H9 (cell line): ENCODE results near the gene ARHGEF7. TPM values are rescaled to one million over a fixed set of nuclear protein-coding genes. Genes with fewer than 3 reads are reported as not detected.

Experiments
- DNase-seq: peaks from one replicate; pipeline ENCODE4 v3.0.0-alpha.2; 2017
- H2AFZ ChIP-seq: one replicate; pipeline ENCODE4 v1.6.1; 2013; ENCODE audit warnings: mild to moderate bottlenecking, low read length, control low read depth, moderate library complexity
- H2AK5ac ChIP-seq: 2 replicates; pipeline ENCODE4 v1.6.1; 2013; ENCODE audit warnings: low read length, control low read depth, mixed read lengths; ENCODE audit not compliant: insufficient read length
- H2BK120ac ChIP-seq: one replicate; pipeline ENCODE4 v1.6.1; 2013; ENCODE audit warnings: low read depth, mild to moderate bottlenecking, low read length, control low read depth, inconsistent platforms; ENCODE audit not compliant: poor library complexity, severe bottlenecking
- H2BK12ac ChIP-seq: 2 replicates; pipeline ENCODE4 v1.6.1; 2013; ENCODE audit warnings: low read length, control low read depth, mixed read lengths, low read depth; ENCODE audit not compliant: insufficient read length
- H2BK15ac ChIP-seq: 2 replicates; pipeline ENCODE4 v1.6.1; 2013; ENCODE audit warnings: low read depth, low read length, control low read depth
- H2BK20ac ChIP-seq: one replicate; pipeline ENCODE4 v1.6.1; 2013; ENCODE audit warnings: low read depth, mild to moderate bottlenecking, low read length, control low read depth, inconsistent platforms; ENCODE audit not compliant: poor library complexity, severe bottlenecking
- H2BK5ac ChIP-seq: 2 replicates; pipeline ENCODE4 v1.6.1; 2013; ENCODE audit warnings: low read length, control low read depth, mixed read lengths; ENCODE audit not compliant: insufficient read length
- H3K14ac ChIP-seq: 2 replicates; pipeline ENCODE4 v1.6.1; 2013; ENCODE audit warnings: low read length, control low read depth; ENCODE audit not compliant: insufficient read depth
- H3K18ac ChIP-seq: 2 replicates; pipeline ENCODE4 v1.6.1; 2013; ENCODE audit warnings: low read depth, mild to moderate bottlenecking, mixed read lengths, low read length, control low read depth; ENCODE audit not compliant: insufficient read length
- H3K23ac ChIP-seq: 2 replicates; pipeline ENCODE4 v1.6.1; 2013; ENCODE audit warnings: low read length, control low read depth, mixed read lengths, low read depth; ENCODE audit not compliant: insufficient read length
- H3K23me2 ChIP-seq: 2 replicates; pipeline ENCODE4 v1.6.1; 2013; ENCODE audit warnings: low read depth, mild to moderate bottlenecking, mixed read lengths, low read length, control low read depth; ENCODE audit not compliant: insufficient read length, poor library complexity, severe bottlenecking
- H3K27ac ChIP-seq: 2 replicates; pipeline ENCODE4 v1.5.1; 2013; ENCODE audit warnings: low read length, control low read depth, mixed read lengths, low read depth; ENCODE audit not compliant: insufficient read length
- H3K27me3 ChIP-seq: 2 replicates; pipeline ENCODE4 v1.6.1; 2013; ENCODE audit warnings: low read length, control low read depth, inconsistent platforms; ENCODE audit not compliant: insufficient read depth
- H3K4ac ChIP-seq: 2 replicates; pipeline ENCODE4 v1.6.1; 2013; ENCODE audit warnings: low read depth, mild to moderate bottlenecking, control low read depth, inconsistent platforms, low read length, moderate library complexity
- H3K4me1 ChIP-seq: 2 replicates; pipeline ENCODE4 v1.6.1; 2013; ENCODE audit warnings: low read length, control low read depth, inconsistent platforms; ENCODE audit not compliant: insufficient read depth
- H3K4me2 ChIP-seq: 2 replicates; pipeline ENCODE4 v1.6.1; 2013; ENCODE audit warnings: low read length, control low read depth, mixed read lengths; ENCODE audit not compliant: insufficient read length, insufficient read depth
- H3K56ac ChIP-seq: 2 replicates; pipeline ENCODE4 v1.6.1; 2013; ENCODE audit warnings: low read depth, mild to moderate bottlenecking, mixed read lengths, low read length, control low read depth; ENCODE audit not compliant: insufficient read length
- H3K79me1 ChIP-seq: 2 replicates; pipeline ENCODE4 v1.6.1; 2013; ENCODE audit warnings: low read depth, mild to moderate bottlenecking, moderate library complexity, low read length, control low read depth, inconsistent platforms; ENCODE audit not compliant: insufficient read depth, poor library complexity, severe bottlenecking
- H3K79me2 ChIP-seq: 2 replicates; pipeline ENCODE4 v1.6.1; 2013; ENCODE audit warnings: low read length, control low read depth, inconsistent platforms; ENCODE audit not compliant: insufficient read depth
- H3K9ac ChIP-seq: 2 replicates; pipeline ENCODE4 v1.6.1; 2013; ENCODE audit warnings: low read length, control low read depth, mixed read lengths; ENCODE audit not compliant: insufficient read length; ENCODE audit errors: extremely low read depth
- H3K9me3 ChIP-seq: one replicate; pipeline ENCODE4 v1.6.1; 2013; ENCODE audit warnings: low read depth, low read length, inconsistent platforms; ENCODE audit not compliant: control insufficient read depth
- H3T11ph ChIP-seq: one replicate; pipeline ENCODE4 v1.6.1; 2013; ENCODE audit warnings: mild to moderate bottlenecking, low read length, control low read depth, inconsistent platforms
- H4K20me1 ChIP-seq: one replicate; pipeline ENCODE4 v1.6.1; 2013; ENCODE audit not compliant: control insufficient read depth, insufficient read length, insufficient read depth
- H4K5ac ChIP-seq: 2 replicates; pipeline ENCODE4 v1.6.1; 2013; ENCODE audit warnings: low read depth, mild to moderate bottlenecking, mixed read lengths, low read length, control low read depth; ENCODE audit not compliant: insufficient read length
- H4K8ac ChIP-seq: replicated peaks from 2 replicates; pipeline ENCODE4 v1.6.1; 2013; ENCODE audit warnings: low read length, control low read depth, mixed read lengths, low read depth; ENCODE audit not compliant: insufficient read length
- H4K91ac ChIP-seq: 2 replicates; pipeline ENCODE4 v1.6.1; 2013; ENCODE audit warnings: low read depth, mild to moderate bottlenecking, moderate library complexity, mixed read lengths, low read length, control low read depth; ENCODE audit not compliant: insufficient read length
- H3K27ac Mint-ChIP-seq, 3 experiments: 2 replicates in 2 of 3; 3 replicates in 1 of 3; pipeline ENCODE4 v1.8.0; 2020 to 2021; ENCODE audit warnings: mixed read lengths in 3 of 3, mild to moderate bottlenecking in 1 of 3, moderate library complexity in 1 of 3
- H3K27me3 Mint-ChIP-seq: 2 replicates; pipeline ENCODE4 v1.8.0; 2021; ENCODE audit warnings: low read depth, mild to moderate bottlenecking, moderate library complexity, mixed read lengths
- H3K36me3 Mint-ChIP-seq, 3 experiments: 2 replicates in 2 of 3; 3 replicates in 1 of 3; pipeline ENCODE4 v1.8.0; 2020 to 2021; ENCODE audit warnings: low read depth in 3 of 3, mixed read lengths in 3 of 3; ENCODE audit not compliant: insufficient read depth in 1 of 3
- H3K4me1 Mint-ChIP-seq, 2 experiments: 2 replicates each; pipeline ENCODE4 v1.8.0; 2020; ENCODE audit warnings: mixed read lengths in 2 of 2
- H3K4me3 Mint-ChIP-seq, 2 experiments: 2 replicates in 1 of 2; 3 replicates in 1 of 2; pipeline ENCODE4 v1.8.0; 2020 to 2021; ENCODE audit warnings: mild to moderate bottlenecking in 2 of 2, mixed read lengths in 2 of 2, moderate library complexity in 1 of 2
- H3K9me3 Mint-ChIP-seq, 2 experiments: 2 replicates in 1 of 2; 3 replicates in 1 of 2; pipeline ENCODE4 v1.8.0; 2020; ENCODE audit warnings: mild to moderate bottlenecking in 2 of 2, mixed read lengths in 2 of 2, moderate library complexity in 1 of 2
- WGBS: extraction: QIAGEN DNeasy Blood & Tissue Kit; methylation state at CpG from one replicate; pipeline ENCODE4 v1.1.7; 2013; ENCODE audit warnings: missing lambda C conversion rate, low lambda C conversion rate, mixed read lengths; ENCODE audit not compliant: insufficient read length; ENCODE audit errors: extremely low coverage; 5-methylcytosine and 5-hydroxymethylcytosine counted together
- total RNA-seq: library from RNA; stranded (reverse); gene quantifications from 2 replicates; pipeline ENCODE4 v1.2.1, GENCODE V29; 2021
- TF ChIP-seq, protein P1 (sequence below): fragments of 200-600 bp; sonication (generic); conservative IDR thresholded peaks from 3 replicates; pipeline ENCODE4 v1.8.0; 2021; ENCODE audit warnings: antibody characterized with exemption, mild to moderate bottlenecking

ARHGEF7 gene
- total RNA-seq, 1 experiment from 2014 or later, result 51.9 TPM

- no peaks in the 10 kb centered on the region for H3K36me3 Mint-ChIP-seq
These were observed 211.0 kb downstream of the ARHGEF7 start for GRCh38 chr13:111325941-111326620.

More at GRCh38 chr13:111325941-111326620, 211.0 kb downstream of the ARHGEF7 start:
- Mint-ChIP-seq H3K27me3 (peaks cover 4% of the 10 kb centered on the region), H3K4me1 (peaks cover 5 to 7% of the 10 kb centered on the region in 2 experiments; a peak in 2 of 4 replicates), H3K27ac (peak overlapping the region in 1 of 3 experiments; percentile 65; a peak in 1 of 7 replicates), H3K9me3 (no peaks in the 10 kb centered on the region; a peak in 1 of 5 replicates), H3K4me3 (no peak overlapping the region)
- Histone ChIP-seq H3K4ac (no peak overlapping the region), H3K9me3 (no peaks in the 10 kb centered on the region), H2BK20ac (no peak overlapping the region), H3K79me2 (no peaks in the 10 kb centered on the region), H3K23ac (no peak overlapping the region), H3K9ac (no peak overlapping the region), H4K8ac (no peak overlapping the region), H3K27ac (no peak overlapping the region), H3T11ph (no peak overlapping the region), H3K56ac (no peak overlapping the region), H3K14ac (no peak overlapping the region; the same call in 1 of the 2 replicates), H4K20me1 (no peaks in the 10 kb centered on the region), H2BK120ac (no peak overlapping the region), H3K79me1 (no peaks in the 10 kb centered on the region), H2BK15ac (no peak overlapping the region), H2AFZ (no peak overlapping the region), H2BK12ac (no peak overlapping the region), H2BK5ac (no peak overlapping the region), H3K4me2 (no peak overlapping the region), H4K5ac (no peak overlapping the region), H3K18ac (no peak overlapping the region), H3K4me1 (no peaks in the 10 kb centered on the region), H3K23me2 (no peaks in the 10 kb centered on the region), H2AK5ac (no peak overlapping the region), H3K27me3 (no peaks in the 10 kb centered on the region), H4K91ac (no peak overlapping the region)
- TF ChIP-seq, protein P1, sequence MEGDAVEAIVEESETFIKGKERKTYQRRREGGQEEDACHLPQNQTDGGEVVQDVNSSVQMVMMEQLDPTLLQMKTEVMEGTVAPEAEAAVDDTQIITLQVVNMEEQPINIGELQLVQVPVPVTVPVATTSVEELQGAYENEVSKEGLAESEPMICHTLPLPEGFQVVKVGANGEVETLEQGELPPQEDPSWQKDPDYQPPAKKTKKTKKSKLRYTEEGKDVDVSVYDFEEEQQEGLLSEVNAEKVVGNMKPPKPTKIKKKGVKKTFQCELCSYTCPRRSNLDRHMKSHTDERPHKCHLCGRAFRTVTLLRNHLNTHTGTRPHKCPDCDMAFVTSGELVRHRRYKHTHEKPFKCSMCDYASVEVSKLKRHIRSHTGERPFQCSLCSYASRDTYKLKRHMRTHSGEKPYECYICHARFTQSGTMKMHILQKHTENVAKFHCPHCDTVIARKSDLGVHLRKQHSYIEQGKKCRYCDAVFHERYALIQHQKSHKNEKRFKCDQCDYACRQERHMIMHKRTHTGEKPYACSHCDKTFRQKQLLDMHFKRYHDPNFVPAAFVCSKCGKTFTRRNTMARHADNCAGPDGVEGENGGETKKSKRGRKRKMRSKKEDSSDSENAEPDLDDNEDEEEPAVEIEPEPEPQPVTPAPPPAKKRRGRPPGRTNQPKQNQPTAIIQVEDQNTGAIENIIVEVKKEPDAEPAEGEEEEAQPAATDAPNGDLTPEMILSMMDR, result no peak
- WGBS, result no CpG with 5 or more reads among the region's 37 CpGs
- DNase-seq, result peak; percentile 22
